H1 (cell line): ENCODE data around the gene PODN. TPM values are rescaled to one million over a fixed set of nuclear protein-coding genes. Genes with fewer than 3 reads are reported as not detected.

Experiments used
- CTCF ChIA-PET: fragments of 300-600 bp; sonication (Branson Sonifier 250); formaldehyde crosslinking; loops from one replicate; lab custom pipeline; 2021; ENCODE audit not compliant: partially characterized antibody; lab: Charles Lee
- POLR2A ChIA-PET: fragments of 300-600 bp; sonication (Branson Sonifier 250); formaldehyde crosslinking; loops from one replicate; lab custom pipeline; 2021; ENCODE audit warnings: inconsistent platforms; ENCODE audit not compliant: partially characterized antibody; lab: Charles Lee
- DNase-seq, 2 experiments: peaks; one replicate each; pipeline versions ENCODE4 v3.0.0 to v3.0.0-alpha.2; 2010 to 2022; ENCODE audit warnings: low spot score in 2 of 2, low read depth in 1 of 2, mixed read lengths in 1 of 2
- FAIRE-seq: peaks from 2 replicates; lab custom pipeline; 2011; peaks lifted over from hg19 to GRCh38; lab: Jason Lieb, UNC
- H2AFZ ChIP-seq: 2 replicates; pipeline ENCODE4 v1.8.1; 2012; ENCODE audit warnings: low read length, inconsistent platforms
- H2AK5ac ChIP-seq: 2 replicates; pipeline ENCODE4 v1.6.1; 2013; ENCODE audit warnings: low read depth, low read length
- H2BK120ac ChIP-seq: replicated peaks from 2 replicates; pipeline ENCODE3; 2013; ENCODE audit warnings: low read depth, low read length, inconsistent platforms
- H2BK12ac ChIP-seq: 2 replicates; pipeline ENCODE4 v1.6.1; 2013; ENCODE audit warnings: low read depth, low read length
- H2BK15ac ChIP-seq: 2 replicates; pipeline ENCODE4 v1.6.1; 2013; ENCODE audit warnings: low read length
- H2BK20ac ChIP-seq: 2 replicates; pipeline ENCODE4 v1.6.1; 2013; ENCODE audit warnings: low read length
- H2BK5ac ChIP-seq: 2 replicates; pipeline ENCODE4 v1.6.1; 2013; ENCODE audit warnings: low read depth, low read length
- H3K14ac ChIP-seq: 2 replicates; pipeline ENCODE4 v1.6.1; 2013; ENCODE audit warnings: inconsistent platforms; ENCODE audit not compliant: insufficient read length
- H3K18ac ChIP-seq: 2 replicates; pipeline ENCODE4 v1.6.1; 2013; ENCODE audit warnings: low read length; ENCODE audit errors: extremely low read depth
- H3K23ac ChIP-seq: 2 replicates; pipeline ENCODE4 v1.6.1; 2013; ENCODE audit warnings: inconsistent platforms; ENCODE audit not compliant: insufficient read length
- H3K23me2 ChIP-seq: 2 replicates; pipeline ENCODE4 v1.6.1; 2013; ENCODE audit warnings: low read depth, low read length
- H3K27ac ChIP-seq: 2 replicates; pipeline ENCODE4 v1.6.1; 2011; ENCODE audit warnings: low read depth, low read length, inconsistent platforms
- H3K27me3 ChIP-seq, 4 experiments: replicated peaks in 1 of 4; 1 replicate in 1 of 4; 2 replicates in 3 of 4; pipeline versions ENCODE4 v1.6.1 to v1.8.1; 2011 to 2013; ENCODE audit warnings: low read length in 3 of 4, mild to moderate bottlenecking in 3 of 4, inconsistent platforms in 2 of 4, mixed read lengths in 2 of 4, moderate library complexity in 1 of 4; ENCODE audit not compliant: control insufficient read depth in 3 of 4, insufficient read depth in 3 of 4; ENCODE audit errors: extremely low read depth in 1 of 4
- H3K36me3 ChIP-seq, 4 experiments: 2 replicates each; pipeline versions ENCODE4 v1.6.1 to v1.8.1; 2011 to 2013; ENCODE audit warnings: mild to moderate bottlenecking in 4 of 4, low read length in 3 of 4, moderate library complexity in 2 of 4, control low read depth in 1 of 4, inconsistent platforms in 1 of 4; ENCODE audit not compliant: insufficient read depth in 4 of 4, control insufficient read depth in 2 of 4
- H3K4ac ChIP-seq: replicated peaks from 2 replicates; pipeline ENCODE3; 2013; ENCODE audit warnings: low read length, low read depth, mixed read lengths, inconsistent platforms; ENCODE audit not compliant: insufficient read length
- H3K4me1 ChIP-seq, 4 experiments: replicated peaks in 1 of 4; 1 replicate in 1 of 4; 2 replicates in 3 of 4; pipeline versions ENCODE4 v1.6.1 to v1.8.1; 2011 to 2013; ENCODE audit warnings: low read length in 3 of 4, inconsistent platforms in 2 of 4, mixed read lengths in 1 of 4; ENCODE audit not compliant: insufficient read depth in 4 of 4, control insufficient read depth in 3 of 4
- H3K4me2 ChIP-seq, 2 experiments: 2 replicates each; pipeline versions ENCODE4 v1.6.1 to v1.8.1; 2011 to 2013; ENCODE audit warnings: low read depth in 2 of 2, low read length in 2 of 2, control low read depth in 1 of 2, inconsistent platforms in 1 of 2, mild to moderate bottlenecking in 1 of 2; ENCODE audit not compliant: insufficient read depth in 1 of 2
- H3K4me3 ChIP-seq, 4 experiments: fragments of 200-600, 300-600 bp in 1 of 4; sonication (generic), shearing (Covaris generic), sonication (Bioruptor Twin) in 1 of 4; 2 replicates each; pipeline versions ENCODE4 v1.5.1 to v1.8.1; 2011 to 2016; ENCODE audit warnings: low read length in 4 of 4, low read depth in 3 of 4, control low read depth in 2 of 4, inconsistent platforms in 2 of 4, mild to moderate bottlenecking in 2 of 4, mixed read lengths in 1 of 4, moderate library complexity in 1 of 4; ENCODE audit not compliant: insufficient read depth in 2 of 4; ENCODE audit errors: extremely low read depth in 1 of 4
- H3K56ac ChIP-seq: replicated peaks from 2 replicates; pipeline ENCODE3; 2013; ENCODE audit warnings: low read depth, mild to moderate bottlenecking, mixed read lengths, low read length, inconsistent platforms; ENCODE audit not compliant: insufficient read length
- H3K79me1 ChIP-seq: 2 replicates; pipeline ENCODE4 v1.6.1; 2013; ENCODE audit warnings: low read depth, low read length, control low read depth
- H3K79me2 ChIP-seq, 2 experiments: 2 replicates each; pipeline versions ENCODE4 v1.6.1 to v1.8.1; 2012 to 2013; ENCODE audit warnings: low read length in 2 of 2, mild to moderate bottlenecking in 2 of 2, inconsistent platforms in 1 of 2; ENCODE audit not compliant: insufficient read depth in 2 of 2, control insufficient read depth in 1 of 2
- H3K9ac ChIP-seq, 4 experiments: replicated peaks in 1 of 4; 1 replicate in 1 of 4; 2 replicates in 3 of 4; pipeline versions ENCODE4 v1.6.1 to v1.8.1; 2011 to 2013; ENCODE audit warnings: low read depth in 3 of 4, low read length in 3 of 4, control low read depth in 2 of 4, mild to moderate bottlenecking in 2 of 4, moderate library complexity in 2 of 4, inconsistent platforms in 1 of 4; ENCODE audit errors: extremely low read depth in 1 of 4
- H3K9me3 ChIP-seq, 2 experiments: 2 replicates each; pipeline versions ENCODE4 v1.6.1 to v1.8.1; 2012 to 2013; ENCODE audit warnings: mild to moderate bottlenecking in 2 of 2, moderate library complexity in 2 of 2, control low read depth in 1 of 2, inconsistent platforms in 1 of 2, low read depth in 1 of 2, low read length in 1 of 2, mixed read lengths in 1 of 2; ENCODE audit not compliant: insufficient read depth in 2 of 2
- H4K20me1 ChIP-seq, 2 experiments: replicated peaks in 1 of 2; 2 replicates each; pipeline versions ENCODE3 to v1.8.1; 2011 to 2013; ENCODE audit warnings: inconsistent platforms in 2 of 2, low read length in 2 of 2, mild to moderate bottlenecking in 1 of 2; ENCODE audit not compliant: insufficient read depth in 2 of 2, control insufficient read depth in 1 of 2
- H4K5ac ChIP-seq: 2 replicates; pipeline ENCODE4 v1.6.1; 2013; ENCODE audit warnings: low read length, low read depth, mixed read lengths, inconsistent platforms; ENCODE audit not compliant: insufficient read length
- H4K8ac ChIP-seq: 2 replicates; pipeline ENCODE4 v1.8.0; 2013; ENCODE audit warnings: mild to moderate bottlenecking, moderate library complexity, low read length, inconsistent platforms; ENCODE audit not compliant: insufficient read depth; ENCODE audit errors: extremely low read depth
- H4K91ac ChIP-seq: replicated peaks from 2 replicates; pipeline ENCODE3; 2013; ENCODE audit warnings: low read length, mixed read lengths, inconsistent platforms; ENCODE audit not compliant: insufficient read length
- WGBS, 2 experiments: shearing (Covaris generic) in 1 of 2; methylation state at CpG; one replicate each; pipeline versions ENCODE4 v1.1.6 to v1.1.7; 2013 to 2015; ENCODE audit warnings: low lambda C conversion rate in 2 of 2, mixed read lengths in 2 of 2, inconsistent platforms in 1 of 2, low coverage in 1 of 2, missing lambda C conversion rate in 1 of 2; ENCODE audit not compliant: insufficient replicate concordance in 2 of 2, insufficient coverage in 1 of 2, insufficient read length in 1 of 2; ENCODE audit errors: extremely low coverage in 1 of 2, missing lambda C conversion rate in 1 of 2; 5-methylcytosine and 5-hydroxymethylcytosine counted together
- polyA plus RNA-seq, 7 experiments: library from polyadenylated mRNA; depleted of rRNA in 3 of 7; stranded (reverse) in 5 of 7; unstranded in 2 of 7; fragments of >200 nt in 5 of 7; fragments of 200-250 nt in 2 of 7; gene quantifications; 1 replicate in 5 of 7; 2 replicates in 1 of 7; 4 replicates in 1 of 7; pipeline versions ENCODE4 v1.2.1 to v1.2.3, GENCODE V29; 2011 to 2013; ENCODE audit warnings: missing spikeins in 2 of 7, mixed read lengths in 2 of 7
- total RNA-seq: library from RNA; stranded (reverse); fragmentation: NEBNext Ultra II Directional; extraction: Animal tissue kit (Norgen Biotek cat#: 25700); gene quantifications from 2 replicates; pipeline ENCODE4 v1.2.1, GENCODE V29; 2021

Gene PODN
- total and polyA plus RNA-seq, 2 of the 8 experiments (the other 6 are each of a cell fraction or from before 2014, with no cell fraction given) = 0.11 to 0.17 TPM

GRCh38 chr1:53025034-53025768 is 36.8 kb upstream of the PODN start:
- POLR2A ChIA-PET = no interaction called here
- no peak for DNase-seq

More at GRCh38 chr1:53025034-53025768, 36.8 kb upstream of the PODN start:
- H4K5ac ChIP-seq = no peak overlapping the region
- no peaks in the 10 kb centered on the region for H3K27me3 ChIP-seq
- no peaks in the 10 kb centered on the region for H3K4me1 ChIP-seq
- no peak overlapping the region for H2AK5ac ChIP-seq
- no peak overlapping the region for H4K8ac ChIP-seq
- WGBS, 2 experiments = 75% methylated on average over 2 of the region's 2 CpGs; no CpG with 5 or more reads in 1 of the 2 experiments
- no peak overlapping the region; a peak in 1 of 7 replicates for H3K9ac ChIP-seq
- H4K20me1 ChIP-seq = no peaks in the 10 kb centered on the region
- no peaks in the 10 kb centered on the region for H3K23me2 ChIP-seq
- H3K36me3 ChIP-seq = no peaks in the 10 kb centered on the region; a peak in 1 of 8 replicates
- H2BK15ac ChIP-seq = no peak overlapping the region
- no peak overlapping the region for H2BK20ac ChIP-seq
- no peak for FAIRE-seq
- CTCF ChIA-PET = no interaction called here
- no peak overlapping the region for H2BK120ac ChIP-seq
- H3K9me3 ChIP-seq = no peaks in the 10 kb centered on the region
- H3K56ac ChIP-seq = no peak overlapping the region
- H3K79me2 ChIP-seq = no peaks in the 10 kb centered on the region
- no peak overlapping the region for H3K14ac ChIP-seq
- no peak overlapping the region for H2BK5ac ChIP-seq
- H3K79me1 ChIP-seq = no peaks in the 10 kb centered on the region
- H3K27ac ChIP-seq = no peak overlapping the region
- H4K91ac ChIP-seq = no peak overlapping the region
- no peak overlapping the region for H3K4ac ChIP-seq
- no peak overlapping the region for H2AFZ ChIP-seq
- no peak overlapping the region for H3K23ac ChIP-seq
- no peak overlapping the region for H2BK12ac ChIP-seq
- H3K18ac ChIP-seq = no peak overlapping the region
- H3K4me3 ChIP-seq = no peak overlapping the region
- H3K4me2 ChIP-seq = no peak overlapping the region
